Neuron (in vitro differentiated cells): Measurements from ENCODE around the gene TSACC.
A peak's percentile ranks its signal among the peaks of the same experiment; 100 is the strongest.

Experiments
- H2AFZ ChIP-seq: one replicate; pipeline ENCODE4 v1.6.1; 2013; ENCODE audit warnings: low read depth, mild to moderate bottlenecking, inconsistent platforms, low read length, moderate library complexity
- H3K27me3 ChIP-seq: one replicate; pipeline ENCODE4 v1.6.1; 2013; ENCODE audit warnings: low read length; ENCODE audit not compliant: insufficient read depth
- H3K36me3 ChIP-seq: one replicate; pipeline ENCODE4 v1.6.1; 2013; ENCODE audit warnings: low read length; ENCODE audit not compliant: insufficient read depth
- H3K4me1 ChIP-seq: one replicate; pipeline ENCODE4 v1.6.1; 2013; ENCODE audit warnings: low read length; ENCODE audit not compliant: insufficient read depth
- H3K4me3 ChIP-seq: 2 replicates; pipeline ENCODE4 v1.5.1; 2013; ENCODE audit warnings: mild to moderate bottlenecking, low read length, moderate library complexity
- H3K9me3 ChIP-seq: one replicate; pipeline ENCODE4 v1.6.1; 2013; ENCODE audit warnings: low read length

TSACC gene

GRCh38 chr1:156386134-156386901 is 48.0 kb downstream of the TSACC start:
- no peaks in the 10 kb centered on the region for H3K36me3 ChIP-seq
- peaks cover 61% of the 10 kb centered on the region for H3K27me3 ChIP-seq
- H3K4me3 ChIP-seq, result no peak overlapping the region
- no peak overlapping the region for H2AFZ ChIP-seq
- H3K4me1 ChIP-seq, result peaks cover 20% of the 10 kb centered on the region
- no peaks in the 10 kb centered on the region for H3K9me3 ChIP-seq

GRCh38 chr1:156386949-156387869 is 48.9 kb downstream of the TSACC start:
- Histone ChIP-seq H3K4me3 (peak overlapping the region; percentile 38), H3K27me3 (peaks cover 67% of the 10 kb centered on the region), H3K36me3 (no peaks in the 10 kb centered on the region), H3K9me3 (no peaks in the 10 kb centered on the region), H3K4me1 (peaks cover 24% of the 10 kb centered on the region), H2AFZ (no peak overlapping the region)

- H2AFZ ChIP-seq, result peak overlapping the region; percentile 25
- H3K9me3 ChIP-seq, result no peaks in the 10 kb centered on the region
- H3K36me3 ChIP-seq, result no peaks in the 10 kb centered on the region
- peak overlapping the region; percentile 38 for H3K4me3 ChIP-seq
- peaks cover 63% of the 10 kb centered on the region for H3K27me3 ChIP-seq
- peaks cover 30% of the 10 kb centered on the region for H3K4me1 ChIP-seq
Observed at GRCh38 chr1:156387870-156388173, 49.5 kb downstream of the TSACC start.

- H3K27me3 ChIP-seq, result peaks cover 68% of the 10 kb centered on the region
- no peaks in the 10 kb centered on the region for H3K9me3 ChIP-seq
- peaks cover 30% of the 10 kb centered on the region for H3K4me1 ChIP-seq
- no peaks in the 10 kb centered on the region for H3K36me3 ChIP-seq
- H2AFZ ChIP-seq, result peak overlapping the region; percentile 25
- peak overlapping the region; percentile 38 for H3K4me3 ChIP-seq
Observed at GRCh38 chr1:156388174-156389137, 50.1 kb downstream of the TSACC start.

- no peak overlapping the region for H2AFZ ChIP-seq
- no peaks in the 10 kb centered on the region for H3K9me3 ChIP-seq
- peaks cover 30% of the 10 kb centered on the region for H3K4me1 ChIP-seq
- H3K4me3 ChIP-seq, result no peak overlapping the region
- no peaks in the 10 kb centered on the region for H3K36me3 ChIP-seq
- H3K27me3 ChIP-seq, result peaks cover 69% of the 10 kb centered on the region
Observed at GRCh38 chr1:156389311-156389710, 51.0 kb downstream of the TSACC start.

- Histone ChIP-seq H3K36me3 (no peaks in the 10 kb centered on the region), H3K27me3 (peaks cover 67% of the 10 kb centered on the region), H3K9me3 (no peaks in the 10 kb centered on the region), H2AFZ (no peak overlapping the region), H3K4me1 (peaks cover 30% of the 10 kb centered on the region), H3K4me3 (no peak overlapping the region)
Observed at GRCh38 chr1:156390469-156391365, 52.4 kb downstream of the TSACC start.

- Histone ChIP-seq H3K4me3 (no peak overlapping the region), H3K36me3 (no peaks in the 10 kb centered on the region), H3K9me3 (no peaks in the 10 kb centered on the region), H3K4me1 (peaks cover 28% of the 10 kb centered on the region), H2AFZ (no peak overlapping the region), H3K27me3 (peaks cover 63% of the 10 kb centered on the region)
Observed at GRCh38 chr1:156391366-156391677, 53.0 kb downstream of the TSACC start.

- no peaks in the 10 kb centered on the region for H3K9me3 ChIP-seq
- H3K4me3 ChIP-seq, result no peak overlapping the region
- peaks cover 28% of the 10 kb centered on the region for H3K4me1 ChIP-seq
- H3K36me3 ChIP-seq, result no peaks in the 10 kb centered on the region
- peaks cover 61% of the 10 kb centered on the region for H3K27me3 ChIP-seq
- no peak overlapping the region for H2AFZ ChIP-seq
Observed at GRCh38 chr1:156391701-156392100, 53.4 kb downstream of the TSACC start.

GRCh38 chr1:156392452-156392853 is 54.1 kb downstream of the TSACC start:
- Histone ChIP-seq H3K36me3 (no peaks in the 10 kb centered on the region), H3K4me1 (peaks cover 25% of the 10 kb centered on the region), H3K9me3 (no peaks in the 10 kb centered on the region), H3K4me3 (no peak overlapping the region), H2AFZ (no peak overlapping the region), H3K27me3 (peaks cover 54% of the 10 kb centered on the region)

- Histone ChIP-seq H3K4me1 (peaks cover 19% of the 10 kb centered on the region), H3K27me3 (peaks cover 52% of the 10 kb centered on the region), H3K4me3 (no peak overlapping the region), H3K9me3 (no peaks in the 10 kb centered on the region), H3K36me3 (no peaks in the 10 kb centered on the region), H2AFZ (no peak overlapping the region)
Observed at GRCh38 chr1:156393095-156393494, 54.8 kb downstream of the TSACC start.

GRCh38 chr1:156394082-156394481 is 55.8 kb downstream of the TSACC start:
- Histone ChIP-seq H3K36me3 (no peaks in the 10 kb centered on the region), H2AFZ (no peak overlapping the region), H3K4me1 (peaks cover 11% of the 10 kb centered on the region), H3K4me3 (no peak overlapping the region), H3K9me3 (no peaks in the 10 kb centered on the region), H3K27me3 (peaks cover 48% of the 10 kb centered on the region)

GRCh38 chr1:156394835-156395461 is 56.6 kb downstream of the TSACC start:
- peaks cover 44% of the 10 kb centered on the region for H3K27me3 ChIP-seq
- no peaks in the 10 kb centered on the region for H3K9me3 ChIP-seq
- H2AFZ ChIP-seq, result no peak overlapping the region
- no peak overlapping the region for H3K4me3 ChIP-seq
- no peaks in the 10 kb centered on the region for H3K36me3 ChIP-seq
- peaks cover 13% of the 10 kb centered on the region for H3K4me1 ChIP-seq
